Thoracic aorta (tissue), 2 donors: ENCODE data around the gene ARHGEF3. TPM values are rescaled to one million over a fixed set of nuclear protein-coding genes. Genes with fewer than 3 reads are reported as not detected.
"Not testable (repeated sequence)": the region's sequence is repeated elsewhere in the genome, so short reads cannot be mapped to it uniquely, and the experiment has no call there.

Source experiments
- ATAC-seq: fragments of 150-250 bp; one replicate; pipeline ENCODE4 v1.8.0; 2017; ENCODE audit warnings: low read depth; ENCODE audit not compliant: insufficient number of reproducible peaks, low FRiP score
- DNase-seq: peaks from one replicate; pipeline ENCODE4 v3.0.0-alpha.2; 2020; ENCODE audit warnings: low spot score
- H3K27ac ChIP-seq, 2 donors: fragments of 200-600 bp; sonication (generic); 1 replicate in 1 of 2; 2 replicates in 1 of 2; pipeline ENCODE4 v1.5.1; 2016; ENCODE audit warnings: mild to moderate bottlenecking in 2 of 2, moderate library complexity in 2 of 2
- H3K27me3 ChIP-seq: fragments of 200-600 bp; sonication (generic); replicated peaks from 2 replicates; pipeline ENCODE4 v1.6.0; 2016; ENCODE audit warnings: mild to moderate bottlenecking; ENCODE audit not compliant: insufficient read depth
- H3K36me3 ChIP-seq: fragments of 200-600 bp; sonication (generic); one replicate; pipeline ENCODE4 v1.5.1; 2016
- H3K4me1 ChIP-seq, 2 donors: fragments of 200-600 bp; sonication (generic); 1 replicate in 1 of 2; 2 replicates in 1 of 2; pipeline versions ENCODE4 v1.5.1 to v1.6.0; 2016; ENCODE audit warnings: low read depth in 2 of 2, mild to moderate bottlenecking in 1 of 2; ENCODE audit not compliant: control insufficient read depth in 1 of 2
- H3K4me3 ChIP-seq: fragments of 200-600 bp; sonication (generic); 2 replicates; pipeline ENCODE4 v1.5.1; 2016; ENCODE audit warnings: mild to moderate bottlenecking
- H3K9me3 ChIP-seq: fragments of 200-600 bp; sonication (generic); 2 replicates; pipeline ENCODE4 v1.5.1; 2016
- total RNA-seq, 2 donors: library from RNA; depleted of rRNA; stranded (reverse); fragments of >200 nt; gene quantifications; one replicate each; pipeline versions ENCODE4 v1.1.0 to v1.2.3, GENCODE V29; 2016
- TF ChIP-seq, protein P1 (sequence below): fragments of 200-600 bp; sonication (generic); IDR thresholded peaks from one replicate; pipeline ENCODE4 v1.5.1; 2019; ENCODE audit warnings: antibody characterized with exemption

Gene ARHGEF3
- total RNA-seq, 2 donors from 2014 or later, result 13.9 to 21.9 TPM

DNA sequence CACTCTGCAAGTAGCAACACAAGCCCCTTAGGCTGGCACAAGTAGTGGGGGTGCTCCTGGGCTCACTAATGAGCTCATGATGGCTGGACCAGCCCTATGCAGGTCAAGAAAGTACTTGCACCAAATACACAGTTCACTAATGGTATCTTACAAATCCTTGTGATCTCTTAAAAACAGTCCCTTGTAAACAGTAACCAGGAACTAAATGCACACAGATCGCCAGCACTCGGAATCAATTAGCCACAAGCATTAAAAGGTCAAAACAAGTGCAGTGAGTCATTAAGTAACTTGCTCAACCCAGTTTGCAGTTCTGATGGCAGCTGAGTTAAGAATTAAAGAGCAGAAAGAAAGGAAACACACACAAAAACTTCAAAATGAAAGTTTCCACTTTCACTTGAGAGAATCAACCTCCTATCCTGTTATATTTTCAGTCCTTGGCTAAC is 43.2 kb downstream of the ARHGEF3 start:
- Histone ChIP-seq H3K27ac (no peak overlapping the region), H3K9me3 (no peaks in the 10 kb centered on the region), H3K4me3 (no peak overlapping the region), H3K4me1 (peaks cover 0 to 8% of the 10 kb centered on the region in 2 donors), H3K27me3 (no peaks in the 10 kb centered on the region), H3K36me3 (no peaks in the 10 kb centered on the region)
- no peak for DNase-seq
- TF ChIP-seq, protein P1, sequence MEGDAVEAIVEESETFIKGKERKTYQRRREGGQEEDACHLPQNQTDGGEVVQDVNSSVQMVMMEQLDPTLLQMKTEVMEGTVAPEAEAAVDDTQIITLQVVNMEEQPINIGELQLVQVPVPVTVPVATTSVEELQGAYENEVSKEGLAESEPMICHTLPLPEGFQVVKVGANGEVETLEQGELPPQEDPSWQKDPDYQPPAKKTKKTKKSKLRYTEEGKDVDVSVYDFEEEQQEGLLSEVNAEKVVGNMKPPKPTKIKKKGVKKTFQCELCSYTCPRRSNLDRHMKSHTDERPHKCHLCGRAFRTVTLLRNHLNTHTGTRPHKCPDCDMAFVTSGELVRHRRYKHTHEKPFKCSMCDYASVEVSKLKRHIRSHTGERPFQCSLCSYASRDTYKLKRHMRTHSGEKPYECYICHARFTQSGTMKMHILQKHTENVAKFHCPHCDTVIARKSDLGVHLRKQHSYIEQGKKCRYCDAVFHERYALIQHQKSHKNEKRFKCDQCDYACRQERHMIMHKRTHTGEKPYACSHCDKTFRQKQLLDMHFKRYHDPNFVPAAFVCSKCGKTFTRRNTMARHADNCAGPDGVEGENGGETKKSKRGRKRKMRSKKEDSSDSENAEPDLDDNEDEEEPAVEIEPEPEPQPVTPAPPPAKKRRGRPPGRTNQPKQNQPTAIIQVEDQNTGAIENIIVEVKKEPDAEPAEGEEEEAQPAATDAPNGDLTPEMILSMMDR, result no peak
- ATAC-seq, result no peak

DNA sequence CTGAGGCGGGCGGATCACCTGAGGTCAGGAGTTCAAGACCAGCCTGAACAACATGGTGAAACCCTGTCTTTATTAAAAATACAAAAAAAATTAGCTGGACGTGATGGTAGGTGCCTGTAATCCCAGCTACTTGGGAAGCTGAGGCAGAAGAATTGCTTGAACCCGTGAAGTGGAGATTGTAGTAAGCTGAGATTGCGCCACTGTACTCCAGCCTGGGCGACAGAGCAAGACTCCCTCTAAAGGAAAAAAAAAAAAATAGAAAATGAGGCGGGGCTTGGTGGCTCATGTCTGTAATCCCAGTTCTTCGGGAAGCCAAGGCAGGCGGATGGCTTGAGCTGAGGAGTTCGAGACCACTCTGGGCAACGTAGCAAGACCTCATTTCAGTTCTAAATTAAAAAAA is 43.7 kb downstream of the ARHGEF3 start:
- not testable (repeated sequence) for ATAC-seq, H3K4me3 ChIP-seq, H3K27me3 ChIP-seq, DNase-seq, H3K27ac ChIP-seq, H3K9me3 ChIP-seq, H3K36me3 ChIP-seq, H3K4me1 ChIP-seq

DNA sequence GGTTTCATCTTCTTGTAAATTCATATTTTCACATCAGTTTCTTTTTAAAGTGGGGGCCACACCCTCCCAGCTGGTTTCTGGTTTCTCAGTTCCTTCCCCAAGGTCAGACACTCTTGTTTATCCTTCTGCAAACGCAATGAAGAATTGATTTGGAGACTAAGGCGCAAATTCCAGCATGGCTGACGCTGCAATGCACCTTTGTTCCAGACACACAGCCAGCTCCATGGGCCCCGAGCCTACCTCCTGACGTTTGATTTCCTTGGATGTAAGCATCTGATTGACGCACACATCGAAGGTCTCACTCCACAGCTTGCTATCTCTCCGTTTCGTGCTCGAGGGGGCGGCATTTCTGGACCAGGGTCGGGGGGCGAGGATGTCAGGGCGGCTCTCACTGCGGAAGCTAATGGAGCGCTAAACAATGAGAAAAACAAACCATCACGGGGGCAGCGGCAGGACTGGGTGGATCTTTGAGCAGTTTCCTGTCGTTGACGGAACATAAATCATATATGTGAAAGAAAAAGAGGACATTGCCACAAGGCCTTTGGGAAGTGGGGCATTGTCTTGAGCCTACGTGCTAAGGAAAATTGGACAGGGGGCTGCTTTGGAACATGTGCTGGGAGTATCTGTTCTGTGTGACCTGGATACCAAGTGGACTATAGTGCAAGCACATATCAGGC is 46.9 kb downstream of the ARHGEF3 start:
- TF ChIP-seq, protein P1, result no peak
- Histone ChIP-seq H3K36me3 (no peaks in the 10 kb centered on the region), H3K27me3 (no peaks in the 10 kb centered on the region), H3K4me1 (peaks cover 0 to 8% of the 10 kb centered on the region in 2 donors), H3K4me3 (peak overlapping the region; percentile 43), H3K27ac (peak overlapping the region in 1 of 2 donors; percentile 28), H3K9me3 (no peaks in the 10 kb centered on the region)
- DNase-seq, result no peak
- ATAC-seq, result no peak

DNA sequence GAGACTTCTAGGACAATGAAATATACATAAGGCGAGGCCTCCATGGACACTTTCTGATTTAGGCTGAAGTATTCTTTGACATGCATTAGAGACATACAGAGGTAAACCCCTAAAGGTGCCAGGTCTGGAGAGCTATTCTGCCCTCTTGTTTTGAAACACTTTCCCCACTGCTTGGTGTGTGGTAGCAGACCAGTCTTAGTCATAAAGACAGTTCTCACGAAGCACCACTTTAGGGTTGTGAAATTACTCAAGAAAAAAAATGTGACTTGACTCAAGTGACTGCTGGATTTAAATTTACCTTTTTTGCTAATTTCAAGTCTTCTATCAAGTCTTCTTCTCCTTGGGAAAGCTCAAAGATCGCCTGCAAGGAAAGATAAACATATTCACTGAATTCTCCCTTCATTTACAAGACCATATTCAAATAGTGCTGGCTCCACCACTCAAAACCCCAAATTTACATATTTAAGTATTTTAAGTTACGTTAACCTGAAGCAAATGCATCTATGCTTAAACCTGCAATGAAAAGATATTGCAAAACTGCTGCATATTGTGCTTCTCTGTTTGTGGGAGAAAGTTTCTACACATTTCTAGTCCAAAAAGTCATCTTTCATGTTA is 48.4 kb downstream of the ARHGEF3 start:
- Histone ChIP-seq H3K4me3 (no peak overlapping the region), H3K27me3 (no peaks in the 10 kb centered on the region), H3K27ac (no peak overlapping the region), H3K36me3 (no peaks in the 10 kb centered on the region), H3K9me3 (no peaks in the 10 kb centered on the region), H3K4me1 (peaks cover 4 to 22% of the 10 kb centered on the region in 2 donors)
- DNase-seq (no peak), ATAC-seq (no peak)
- TF ChIP-seq, protein P1, result no peak

DNA sequence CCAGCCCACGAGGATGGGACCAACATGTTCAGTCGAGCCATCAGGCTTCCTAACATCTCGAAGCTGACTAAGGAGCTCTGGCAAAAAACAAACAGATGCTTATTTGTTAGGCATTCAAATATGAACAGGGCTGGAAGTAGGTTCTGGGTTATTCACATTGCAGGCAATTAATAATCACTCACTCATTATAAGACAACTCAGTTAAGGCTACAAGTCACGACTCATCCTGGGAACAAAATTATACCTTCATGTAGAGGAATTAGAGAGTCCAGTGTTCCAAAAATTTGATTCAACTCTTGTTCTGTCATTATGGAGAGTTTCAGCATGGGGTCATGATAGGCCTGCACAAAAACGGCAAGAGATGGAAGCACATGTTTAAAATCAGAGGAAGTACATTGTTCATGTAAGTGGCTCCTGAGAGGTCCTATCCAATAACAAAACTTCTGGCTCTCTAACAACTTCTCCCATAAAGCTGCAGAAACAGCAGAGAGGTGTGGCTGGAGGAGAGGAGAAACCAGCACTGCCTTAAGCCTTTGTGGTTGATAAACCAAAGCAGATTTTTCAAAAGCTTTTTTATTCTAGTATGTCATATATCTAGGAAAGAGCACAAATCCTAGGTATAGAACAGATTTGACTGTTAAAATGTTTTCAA is 50.6 kb downstream of the ARHGEF3 start:
- Histone ChIP-seq H3K27ac (no peak overlapping the region), H3K4me1 (peaks cover 4 to 24% of the 10 kb centered on the region in 2 donors), H3K4me3 (no peak overlapping the region), H3K36me3 (no peaks in the 10 kb centered on the region), H3K9me3 (no peaks in the 10 kb centered on the region), H3K27me3 (no peaks in the 10 kb centered on the region)
- DNase-seq (no peak), ATAC-seq (no peak)
- TF ChIP-seq, protein P1, result no peak
